GM12801 (cell line): ENCODE results near the gene WDR26.

Experiments
- CTCF ChIP-seq: IDR thresholded peaks from one replicate; pipeline ENCODE4 v1.5.1; 2011; ENCODE audit warnings: control low read depth; ENCODE audit not compliant: insufficient read length; ENCODE audit errors: extremely low read depth

Gene WDR26

DNA sequence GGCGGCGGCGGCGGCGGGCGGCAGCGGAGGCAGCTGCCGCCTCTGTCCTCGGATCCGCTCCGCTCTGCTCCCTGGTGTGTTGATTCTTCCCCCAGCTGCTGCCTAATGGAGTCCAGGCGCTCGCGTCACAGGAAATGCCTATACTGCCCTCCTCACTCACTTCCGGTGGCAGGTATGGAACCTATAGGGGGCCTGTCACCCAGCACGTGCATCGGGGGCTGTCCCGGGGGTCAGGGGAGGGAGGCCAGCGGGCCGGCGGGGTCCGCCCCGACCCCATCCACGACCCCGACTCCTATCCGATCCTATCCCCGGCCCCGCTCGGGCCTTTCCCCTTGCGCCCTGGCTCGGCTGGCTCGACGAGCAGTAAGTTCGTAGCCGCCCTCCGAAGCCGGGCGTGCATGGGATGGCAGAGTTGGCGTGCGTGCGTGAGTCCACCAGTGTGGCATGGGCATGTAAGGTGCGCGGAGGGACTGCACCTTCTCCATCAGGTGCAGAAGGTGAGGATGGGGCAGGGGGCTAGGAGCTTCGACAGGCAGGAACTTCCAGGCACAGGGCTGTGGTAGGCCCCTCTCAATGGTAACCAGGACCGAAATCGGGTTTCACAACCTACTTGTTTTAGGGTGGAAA lies at the start of gene WDR26:
Gene WDR26 (minus strand): TSS at position 107 of the 627 bp plus-strand sequence.
- TF ChIP-seq CTCF: no peak

DNA sequence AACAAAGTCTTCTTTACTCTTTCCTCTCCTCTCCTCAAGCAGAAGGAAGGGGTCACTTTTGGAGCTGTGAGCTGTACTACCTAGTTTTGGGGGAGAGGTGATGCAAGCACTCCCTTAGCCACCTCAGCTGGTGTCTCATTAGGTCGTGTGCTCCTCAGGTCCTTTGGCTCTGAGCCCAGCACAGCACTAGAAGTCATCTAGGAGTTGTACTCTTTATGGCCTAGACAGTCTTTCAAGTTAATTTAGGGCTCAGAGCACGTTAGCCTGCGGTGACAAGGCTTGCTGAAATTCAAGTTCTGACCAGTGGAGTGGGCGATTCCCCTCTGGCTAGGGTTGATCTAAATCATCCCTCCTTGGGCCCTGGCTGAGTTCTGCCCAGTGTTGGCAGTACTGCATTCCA lies 48.0 kb upstream of the WDR26 start:
- TF ChIP-seq CTCF: no peak

GRCh38 chr1:224481601-224482000 lies 47.0 kb upstream of the WDR26 start:
- TF ChIP-seq CTCF: no peak

GRCh38 chr1:224472806-224473205 lies 38.2 kb upstream of the WDR26 start:
- no peak for TF ChIP-seq CTCF

GRCh38 chr1:224466154-224466553 lies 31.6 kb upstream of the WDR26 start:
- TF ChIP-seq CTCF: no peak

GRCh38 chr1:224459966-224460365 lies 25.4 kb upstream of the WDR26 start:
- no peak for TF ChIP-seq CTCF

GRCh38 chr1:224458996-224459395 lies 24.4 kb upstream of the WDR26 start:
- TF ChIP-seq CTCF: no peak

GRCh38 chr1:224458296-224458695 lies 23.7 kb upstream of the WDR26 start:
- TF ChIP-seq CTCF: no peak
